IPS-15b (cell line): ENCODE data around the gene ALCAM.
A peak's percentile ranks its signal among the peaks of the same experiment; 100 is the strongest.

Experiments
- H3K27me3 ChIP-seq: one replicate; pipeline ENCODE4 v1.6.1; 2013; ENCODE audit warnings: low read length; ENCODE audit not compliant: control insufficient read depth, insufficient read depth
- H3K36me3 ChIP-seq: one replicate; pipeline ENCODE4 v1.6.1; 2013; ENCODE audit warnings: low read length; ENCODE audit not compliant: control insufficient read depth, insufficient read depth
- H3K4me1 ChIP-seq: one replicate; pipeline ENCODE4 v1.6.1; 2013; ENCODE audit warnings: mild to moderate bottlenecking, low read length; ENCODE audit not compliant: control insufficient read depth, insufficient read depth
- H3K4me3 ChIP-seq: one replicate; pipeline ENCODE4 v1.5.1; 2013; ENCODE audit warnings: low read depth, low read length
- H3K9ac ChIP-seq: one replicate; pipeline ENCODE4 v1.6.1; 2013; ENCODE audit warnings: low read depth, mild to moderate bottlenecking, low read length
- H3K9me3 ChIP-seq: one replicate; pipeline ENCODE4 v1.6.1; 2013; ENCODE audit warnings: mild to moderate bottlenecking, low read length; ENCODE audit not compliant: control insufficient read depth, insufficient read depth

ALCAM gene

GRCh38 chr3:105473521-105474223 lies 107.0 kb downstream of the ALCAM start:
- Histone ChIP-seq H3K9me3 (no peaks in the 10 kb centered on the region), H3K36me3 (no peaks in the 10 kb centered on the region), H3K4me3 (no peak overlapping the region), H3K27me3 (no peaks in the 10 kb centered on the region), H3K9ac (no peak overlapping the region), H3K4me1 (peaks cover 5% of the 10 kb centered on the region)

- Histone ChIP-seq H3K27me3 (no peaks in the 10 kb centered on the region), H3K9ac (no peak overlapping the region), H3K4me3 (no peak overlapping the region), H3K4me1 (no peaks in the 10 kb centered on the region), H3K36me3 (no peaks in the 10 kb centered on the region), H3K9me3 (no peaks in the 10 kb centered on the region)
Measured at GRCh38 chr3:105480768-105481167, 114.1 kb downstream of the ALCAM start.

- H3K9ac ChIP-seq = no peak overlapping the region
- no peak overlapping the region for H3K4me3 ChIP-seq
- no peaks in the 10 kb centered on the region for H3K4me1 ChIP-seq
- no peaks in the 10 kb centered on the region for H3K9me3 ChIP-seq
- H3K27me3 ChIP-seq = no peaks in the 10 kb centered on the region
- H3K36me3 ChIP-seq = no peaks in the 10 kb centered on the region
Measured at GRCh38 chr3:105483476-105483875, 116.8 kb downstream of the ALCAM start.

GRCh38 chr3:105490045-105490444 lies 123.3 kb downstream of the ALCAM start:
- Histone ChIP-seq H3K36me3 (no peaks in the 10 kb centered on the region), H3K4me3 (no peak overlapping the region), H3K27me3 (no peaks in the 10 kb centered on the region), H3K4me1 (no peaks in the 10 kb centered on the region), H3K9ac (no peak overlapping the region), H3K9me3 (no peaks in the 10 kb centered on the region)

- Histone ChIP-seq H3K36me3 (no peaks in the 10 kb centered on the region), H3K9ac (no peak overlapping the region), H3K27me3 (no peaks in the 10 kb centered on the region), H3K4me3 (no peak overlapping the region), H3K4me1 (no peaks in the 10 kb centered on the region), H3K9me3 (no peaks in the 10 kb centered on the region)
Measured at GRCh38 chr3:105493305-105493892, 126.7 kb downstream of the ALCAM start.

- no peaks in the 10 kb centered on the region for H3K4me1 ChIP-seq
- no peak overlapping the region for H3K9ac ChIP-seq
- H3K27me3 ChIP-seq = no peaks in the 10 kb centered on the region
- no peak overlapping the region for H3K4me3 ChIP-seq
- H3K9me3 ChIP-seq = no peaks in the 10 kb centered on the region
- H3K36me3 ChIP-seq = no peaks in the 10 kb centered on the region
Measured at GRCh38 chr3:105495021-105495420, 128.3 kb downstream of the ALCAM start.

- Histone ChIP-seq H3K36me3 (no peaks in the 10 kb centered on the region), H3K4me1 (no peaks in the 10 kb centered on the region), H3K27me3 (no peaks in the 10 kb centered on the region), H3K4me3 (no peak overlapping the region), H3K9me3 (no peaks in the 10 kb centered on the region), H3K9ac (no peak overlapping the region)
Measured at GRCh38 chr3:105496343-105496742, 129.6 kb downstream of the ALCAM start.

GRCh38 chr3:105497386-105497785 lies 130.7 kb downstream of the ALCAM start:
- Histone ChIP-seq H3K36me3 (no peaks in the 10 kb centered on the region), H3K4me1 (no peaks in the 10 kb centered on the region), H3K9me3 (no peaks in the 10 kb centered on the region), H3K4me3 (no peak overlapping the region), H3K27me3 (no peaks in the 10 kb centered on the region), H3K9ac (no peak overlapping the region)

GRCh38 chr3:105499961-105500360 lies 133.3 kb downstream of the ALCAM start:
- no peak overlapping the region for H3K4me3 ChIP-seq
- no peak overlapping the region for H3K9ac ChIP-seq
- H3K9me3 ChIP-seq = no peaks in the 10 kb centered on the region
- no peaks in the 10 kb centered on the region for H3K36me3 ChIP-seq
- H3K4me1 ChIP-seq = peaks cover 4% of the 10 kb centered on the region
- H3K27me3 ChIP-seq = no peaks in the 10 kb centered on the region

- Histone ChIP-seq H3K4me1 (peaks cover 5% of the 10 kb centered on the region), H3K4me3 (no peak overlapping the region), H3K9me3 (no peaks in the 10 kb centered on the region), H3K36me3 (no peaks in the 10 kb centered on the region), H3K27me3 (no peaks in the 10 kb centered on the region), H3K9ac (no peak overlapping the region)
Measured at GRCh38 chr3:105502333-105502732, 135.6 kb downstream of the ALCAM start.

- Histone ChIP-seq H3K9me3 (no peaks in the 10 kb centered on the region), H3K4me1 (peaks cover 8% of the 10 kb centered on the region), H3K9ac (no peak overlapping the region), H3K4me3 (no peak overlapping the region), H3K27me3 (no peaks in the 10 kb centered on the region), H3K36me3 (no peaks in the 10 kb centered on the region)
Measured at GRCh38 chr3:105503191-105503593, 136.5 kb downstream of the ALCAM start.

- no peaks in the 10 kb centered on the region for H3K36me3 ChIP-seq
- H3K4me1 ChIP-seq = peaks cover 8% of the 10 kb centered on the region
- no peak overlapping the region for H3K9ac ChIP-seq
- no peaks in the 10 kb centered on the region for H3K9me3 ChIP-seq
- H3K27me3 ChIP-seq = no peaks in the 10 kb centered on the region
- H3K4me3 ChIP-seq = peak overlapping the region; percentile 8
Measured at GRCh38 chr3:105504440-105504951, 137.8 kb downstream of the ALCAM start.
